Trophoblast cell (in vitro differentiated cells and primary cell): Measurements from ENCODE around the gene MITF.
A peak's percentile ranks its signal among the peaks of the same experiment; 100 is the strongest.
"Not testable (repeated sequence)": the region's sequence is repeated elsewhere in the genome, so short reads cannot be mapped to it uniquely, and the experiment has no call there.

Experiments used
- DNase-seq, 2 donors: peaks; one replicate each; pipeline ENCODE4 v3.0.0-alpha.2; 2016
- H2AFZ ChIP-seq: 2 replicates; pipeline ENCODE4 v1.6.1; 2013; ENCODE audit warnings: low read length, moderate library complexity, mild to moderate bottlenecking; ENCODE audit not compliant: insufficient read depth, poor library complexity
- H2AK5ac ChIP-seq: 2 replicates; pipeline ENCODE4 v1.6.1; 2013; ENCODE audit warnings: mild to moderate bottlenecking, low read length
- H2BK120ac ChIP-seq: 2 replicates; pipeline ENCODE4 v1.6.1; 2013; ENCODE audit warnings: low read length, mild to moderate bottlenecking, moderate library complexity; ENCODE audit not compliant: insufficient read depth, poor library complexity
- H2BK12ac ChIP-seq: 2 replicates; pipeline ENCODE4 v1.6.1; 2013; ENCODE audit warnings: mild to moderate bottlenecking, low read length, moderate library complexity
- H2BK5ac ChIP-seq: 2 replicates; pipeline ENCODE4 v1.6.1; 2013; ENCODE audit warnings: low read length, low read depth, moderate library complexity, mild to moderate bottlenecking; ENCODE audit not compliant: poor library complexity
- H3K14ac ChIP-seq: 2 replicates; pipeline ENCODE4 v1.6.1; 2013; ENCODE audit warnings: mild to moderate bottlenecking, low read length
- H3K18ac ChIP-seq: 2 replicates; pipeline ENCODE4 v1.6.1; 2013; ENCODE audit warnings: mild to moderate bottlenecking, low read length
- H3K23ac ChIP-seq: 2 replicates; pipeline ENCODE4 v1.6.1; 2013; ENCODE audit warnings: low read length
- H3K27ac ChIP-seq: 2 replicates; pipeline ENCODE4 v1.5.1; 2013; ENCODE audit warnings: low read depth, mild to moderate bottlenecking, inconsistent platforms, low read length, moderate library complexity
- H3K27me3 ChIP-seq: 2 replicates; pipeline ENCODE4 v1.6.1; 2013; ENCODE audit warnings: inconsistent platforms, mild to moderate bottlenecking, low read length, moderate library complexity; ENCODE audit not compliant: insufficient read depth
- H3K36me3 ChIP-seq, 2 experiments: 1 replicate in 1 of 2; 2 replicates in 1 of 2; pipeline ENCODE4 v1.6.1; 2013; ENCODE audit warnings: low read length in 2 of 2, mild to moderate bottlenecking in 2 of 2, moderate library complexity in 1 of 2; ENCODE audit not compliant: insufficient read depth in 2 of 2, control insufficient read depth in 1 of 2
- H3K4ac ChIP-seq: 2 replicates; pipeline ENCODE4 v1.6.1; 2013; ENCODE audit warnings: low read depth, mild to moderate bottlenecking, low read length, moderate library complexity
- H3K4me1 ChIP-seq, 2 experiments: 1 replicate in 1 of 2; 2 replicates in 1 of 2; pipeline ENCODE4 v1.6.1; 2013; ENCODE audit warnings: low read length in 2 of 2, mild to moderate bottlenecking in 2 of 2, moderate library complexity in 1 of 2; ENCODE audit not compliant: insufficient read depth in 2 of 2, control insufficient read depth in 1 of 2
- H3K4me2 ChIP-seq: 2 replicates; pipeline ENCODE4 v1.6.1; 2013; ENCODE audit warnings: inconsistent platforms, mild to moderate bottlenecking, low read length, moderate library complexity
- H3K4me3 ChIP-seq: 2 replicates; pipeline ENCODE4 v1.5.1; 2013; ENCODE audit warnings: mild to moderate bottlenecking, low read depth, low read length, inconsistent platforms
- H3K79me1 ChIP-seq: one replicate; pipeline ENCODE4 v1.6.1; 2013; ENCODE audit warnings: low read length
- H3K79me2 ChIP-seq: 2 replicates; pipeline ENCODE4 v1.6.1; 2013; ENCODE audit warnings: low read length, mild to moderate bottlenecking; ENCODE audit not compliant: control insufficient read depth, insufficient read depth, poor library complexity
- H3K9ac ChIP-seq: 2 replicates; pipeline ENCODE4 v1.6.1; 2013; ENCODE audit warnings: mild to moderate bottlenecking, low read length
- H3K9me3 ChIP-seq: 2 replicates; pipeline ENCODE4 v1.6.1; 2013; ENCODE audit warnings: low read depth, mild to moderate bottlenecking, control low read depth, inconsistent platforms, low read length; ENCODE audit not compliant: insufficient read depth
- H4K12ac ChIP-seq: 2 replicates; pipeline ENCODE4 v1.6.1; 2013; ENCODE audit warnings: low read depth, mild to moderate bottlenecking, low read length, moderate library complexity
- H4K8ac ChIP-seq: 2 replicates; pipeline ENCODE4 v1.6.1; 2013; ENCODE audit warnings: low read depth, mild to moderate bottlenecking, low read length, moderate library complexity
- H4K91ac ChIP-seq: one replicate; pipeline ENCODE4 v1.6.1; 2013; ENCODE audit warnings: low read depth, mild to moderate bottlenecking, low read length, moderate library complexity
- WGBS: extraction: QIAGEN DNeasy Blood & Tissue Kit; methylation state at CpG from one replicate; pipeline ENCODE4 v1.1.7; 2013; ENCODE audit warnings: missing lambda C conversion rate; ENCODE audit not compliant: insufficient read length, insufficient coverage; ENCODE audit errors: extremely low coverage; 5-methylcytosine and 5-hydroxymethylcytosine counted together

Gene MITF

DNA sequence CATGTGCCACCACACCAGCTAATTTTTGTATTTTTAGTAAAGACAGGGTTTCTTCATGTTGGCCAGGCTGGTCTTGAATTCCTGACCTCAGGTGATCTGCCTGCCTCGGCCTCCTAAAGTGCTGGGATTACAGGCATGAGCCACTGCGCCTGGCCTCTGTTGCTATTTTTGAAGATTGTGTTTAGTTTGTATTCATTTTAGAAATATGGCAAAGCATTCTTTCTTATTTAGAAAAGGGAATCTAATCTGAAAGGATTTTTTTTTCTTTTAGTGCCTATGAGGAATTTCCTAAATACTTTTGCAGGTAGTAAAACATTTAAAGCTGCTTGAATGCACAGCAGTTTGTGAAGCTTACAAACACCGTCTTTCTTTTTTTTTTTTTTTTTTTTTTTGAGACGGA is 56.9 kb downstream of the MITF start:
- H3K23ac ChIP-seq, H4K8ac ChIP-seq, H3K4me1 ChIP-seq, H4K12ac ChIP-seq, H3K79me2 ChIP-seq, H4K91ac ChIP-seq, H3K14ac ChIP-seq, H2AK5ac ChIP-seq, H2BK12ac ChIP-seq, H3K4me2 ChIP-seq, H3K27me3 ChIP-seq, H3K79me1 ChIP-seq, H3K4ac ChIP-seq, H3K9me3 ChIP-seq, H2AFZ ChIP-seq, H3K18ac ChIP-seq, H3K36me3 ChIP-seq, H3K9ac ChIP-seq, H3K27ac ChIP-seq, H2BK5ac ChIP-seq, H3K4me3 ChIP-seq, H2BK120ac ChIP-seq: not testable (repeated sequence)
- peak; percentile 58 to 81 for DNase-seq
- no CpG with 5 or more reads among the region's 4 CpGs for WGBS

DNA sequence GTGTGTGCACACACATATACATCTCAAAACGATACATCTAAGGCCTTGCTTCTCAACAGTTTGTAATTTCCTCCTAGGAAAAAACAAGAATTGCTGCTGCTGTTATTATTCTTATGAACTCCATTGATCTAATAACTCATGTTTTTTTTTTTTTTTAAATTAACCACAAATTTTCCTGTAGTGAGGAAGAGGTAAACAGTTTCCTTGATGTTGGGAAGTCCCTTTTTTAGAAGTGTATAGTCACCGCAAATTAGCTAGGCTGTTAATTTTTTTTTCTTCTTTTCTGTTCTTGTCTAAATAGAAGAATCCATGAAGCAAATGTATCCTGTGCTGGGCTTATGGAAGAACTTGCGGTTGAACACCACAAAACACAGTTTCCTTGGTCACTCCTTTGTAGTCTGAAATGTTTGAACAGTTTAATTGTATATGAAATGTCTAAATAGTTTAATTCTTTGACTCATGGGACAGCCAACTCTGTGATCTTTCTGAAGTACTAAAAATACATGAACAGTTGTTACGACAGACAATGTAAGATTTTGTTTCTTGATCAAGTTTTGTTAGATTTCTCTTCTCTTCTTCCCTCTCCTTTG is 64.5 kb downstream of the MITF start:
- H3K27me3 ChIP-seq: no peaks in the 10 kb centered on the region
- no peaks in the 10 kb centered on the region for H3K9me3 ChIP-seq
- no peak overlapping the region for H2AK5ac ChIP-seq
- H3K4me3 ChIP-seq: no peak overlapping the region
- H2BK5ac ChIP-seq: no peak overlapping the region
- H3K36me3 ChIP-seq: no peaks in the 10 kb centered on the region
- peaks cover 2% of the 10 kb centered on the region for H3K79me1 ChIP-seq
- no peak overlapping the region for H3K9ac ChIP-seq
- H3K4me2 ChIP-seq: no peak overlapping the region
- no peak overlapping the region for H2AFZ ChIP-seq
- peaks cover 0 to 5% of the 10 kb centered on the region in 2 experiments for H3K4me1 ChIP-seq
- H4K8ac ChIP-seq: no peak overlapping the region
- H3K18ac ChIP-seq: no peak overlapping the region
- no peak for DNase-seq
- no peak overlapping the region for H4K91ac ChIP-seq
- H3K79me2 ChIP-seq: no peaks in the 10 kb centered on the region
- no peak overlapping the region for H4K12ac ChIP-seq
- no peak overlapping the region for H3K27ac ChIP-seq
- no peak overlapping the region for H2BK120ac ChIP-seq
- no peak overlapping the region for H3K23ac ChIP-seq
- no peak overlapping the region for H3K14ac ChIP-seq
- no peak overlapping the region for H2BK12ac ChIP-seq
- H3K4ac ChIP-seq: no peak overlapping the region
- no CpG with 5 or more reads among the region's 4 CpGs for WGBS

DNA sequence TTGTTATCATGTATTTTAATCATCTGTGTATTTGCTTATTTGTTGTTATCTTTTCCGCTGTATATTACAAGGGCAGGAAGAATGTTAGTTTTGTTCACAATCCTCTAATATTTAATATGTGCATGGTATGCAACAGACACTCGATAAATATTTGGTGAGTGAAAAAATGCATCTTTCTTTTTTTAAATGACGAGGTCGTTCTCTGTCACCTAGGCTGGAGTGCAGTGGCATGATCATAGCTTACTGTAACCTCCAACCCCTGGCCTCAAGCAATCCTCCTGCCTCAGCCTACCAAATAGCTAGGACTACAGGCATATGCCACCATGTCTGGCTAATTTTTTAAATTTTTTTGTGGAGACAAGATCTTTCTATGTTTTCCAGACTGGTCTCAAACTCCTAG is 66.2 kb downstream of the MITF start:
- H2AK5ac ChIP-seq: no peak overlapping the region
- H3K4ac ChIP-seq: no peak overlapping the region
- H3K27ac ChIP-seq: no peak overlapping the region
- no peak overlapping the region for H3K9ac ChIP-seq
- H3K79me1 ChIP-seq: no peaks in the 10 kb centered on the region
- no peak overlapping the region for H4K12ac ChIP-seq
- H3K4me2 ChIP-seq: no peak overlapping the region
- H3K36me3 ChIP-seq: no peaks in the 10 kb centered on the region
- no peak overlapping the region for H3K4me3 ChIP-seq
- no peak overlapping the region for H4K91ac ChIP-seq
- no peak overlapping the region for H2AFZ ChIP-seq
- no peak overlapping the region for H2BK120ac ChIP-seq
- H3K4me1 ChIP-seq: peaks cover 0 to 5% of the 10 kb centered on the region in 2 experiments
- H3K18ac ChIP-seq: no peak overlapping the region
- H3K23ac ChIP-seq: no peak overlapping the region
- peak; percentile 85 to 94 for DNase-seq
- H4K8ac ChIP-seq: no peak overlapping the region
- H3K79me2 ChIP-seq: no peaks in the 10 kb centered on the region
- WGBS: no CpG with 5 or more reads among the region's 4 CpGs
- H3K27me3 ChIP-seq: no peaks in the 10 kb centered on the region
- no peak overlapping the region for H2BK5ac ChIP-seq
- no peaks in the 10 kb centered on the region for H3K9me3 ChIP-seq
- no peak overlapping the region for H2BK12ac ChIP-seq
- no peak overlapping the region for H3K14ac ChIP-seq

DNA sequence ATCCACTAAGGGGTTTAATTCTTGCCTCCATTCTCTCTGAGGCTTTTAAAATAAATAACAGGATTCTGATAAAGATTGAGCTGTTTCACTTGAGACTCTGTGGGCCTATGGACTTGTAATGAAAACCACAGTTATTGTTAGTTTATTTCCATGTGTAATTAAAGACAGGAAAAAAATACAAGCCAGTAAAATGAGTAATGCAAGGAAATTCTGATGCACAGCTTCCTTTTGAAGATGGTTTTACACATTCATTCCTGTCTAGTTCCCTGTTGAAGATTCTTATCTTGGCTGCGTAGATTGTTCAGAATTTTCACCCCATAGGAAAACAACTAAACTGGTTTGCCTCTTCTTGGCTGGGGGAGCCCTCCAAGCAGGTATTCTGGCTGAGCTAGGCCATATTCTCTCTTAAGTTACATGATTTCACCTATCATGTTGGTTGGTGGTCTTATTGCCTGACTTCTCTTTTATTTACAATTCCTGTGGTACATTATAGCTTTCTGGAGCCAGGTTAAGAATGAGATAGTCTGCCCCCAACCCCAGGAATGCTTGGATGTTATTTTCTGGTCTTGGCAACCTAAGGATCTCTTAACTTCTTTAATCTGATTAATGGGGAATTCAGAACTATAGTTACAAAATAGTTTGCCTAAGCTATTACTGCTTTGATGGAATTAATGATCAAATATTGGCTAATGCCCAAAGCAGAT is 67.6 kb downstream of the MITF start:
- H4K12ac ChIP-seq: no peak overlapping the region
- no peak overlapping the region for H3K18ac ChIP-seq
- H3K36me3 ChIP-seq: no peaks in the 10 kb centered on the region
- H2BK120ac ChIP-seq: no peak overlapping the region
- H2AFZ ChIP-seq: no peak overlapping the region
- no peak overlapping the region for H3K4me3 ChIP-seq
- no peaks in the 10 kb centered on the region for H3K79me1 ChIP-seq
- H4K91ac ChIP-seq: no peak overlapping the region
- no peak overlapping the region for H3K14ac ChIP-seq
- WGBS: no CpG with 5 or more reads among the region's 1 CpG
- H3K27ac ChIP-seq: peak overlapping the region; percentile 53
- no peaks in the 10 kb centered on the region for H3K79me2 ChIP-seq
- H2BK5ac ChIP-seq: no peak overlapping the region
- H2BK12ac ChIP-seq: no peak overlapping the region
- H3K4ac ChIP-seq: no peak overlapping the region
- no peak overlapping the region for H4K8ac ChIP-seq
- H3K9ac ChIP-seq: no peak overlapping the region
- H2AK5ac ChIP-seq: no peak overlapping the region
- no peaks in the 10 kb centered on the region for H3K9me3 ChIP-seq
- H3K4me1 ChIP-seq: peaks cover 0 to 5% of the 10 kb centered on the region in 2 experiments
- H3K27me3 ChIP-seq: no peaks in the 10 kb centered on the region
- DNase-seq: peak; percentile 40 to 87
- no peak overlapping the region for H3K23ac ChIP-seq
- no peak overlapping the region for H3K4me2 ChIP-seq
